Thyroid gland (tissue), 4 donors: ENCODE measurements around the gene PRKRA.

Experiments used
- POLR2A ChIP-seq, 2 donors: fragments of 450-650 bp; IDR thresholded peaks; one replicate each; pipeline ENCODE4 v1.6.1; 2017; ENCODE audit warnings: antibody characterized with exemption in 2 of 2, mild to moderate bottlenecking in 2 of 2, moderate library complexity in 1 of 2
- TF ChIP-seq, protein P1 (sequence below), 6 experiments: fragments of 200-600 bp in 3 of 6; fragments of 450-650 bp in 3 of 6; sonication (generic) in 3 of 6; IDR thresholded peaks; one replicate each; pipeline ENCODE4 v1.5.1; 2016 to 2019; ENCODE audit warnings: antibody characterized with exemption in 6 of 6, mild to moderate bottlenecking in 2 of 6, inconsistent platforms in 1 of 6, moderate library complexity in 1 of 6

DNA sequence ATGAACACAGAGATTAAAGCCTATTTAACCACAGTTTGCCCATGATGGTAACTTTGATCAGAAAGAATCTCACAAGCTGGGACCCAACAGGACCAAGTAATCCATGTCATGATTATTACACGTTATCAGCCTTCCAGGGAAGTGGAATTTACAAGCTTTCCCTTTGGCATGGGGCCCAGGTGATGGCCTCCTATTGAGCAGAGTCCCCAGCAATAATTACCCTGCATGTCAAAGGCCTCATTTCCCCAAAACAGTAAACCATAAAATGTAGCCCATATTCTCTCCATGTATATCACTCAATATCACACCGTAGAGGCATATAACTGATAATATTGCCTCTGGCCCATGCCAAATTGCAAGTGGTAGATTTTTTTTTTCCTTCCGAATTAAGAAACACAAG, 38.9 kb downstream of the PRKRA start:
- TF ChIP-seq, protein P1, sequence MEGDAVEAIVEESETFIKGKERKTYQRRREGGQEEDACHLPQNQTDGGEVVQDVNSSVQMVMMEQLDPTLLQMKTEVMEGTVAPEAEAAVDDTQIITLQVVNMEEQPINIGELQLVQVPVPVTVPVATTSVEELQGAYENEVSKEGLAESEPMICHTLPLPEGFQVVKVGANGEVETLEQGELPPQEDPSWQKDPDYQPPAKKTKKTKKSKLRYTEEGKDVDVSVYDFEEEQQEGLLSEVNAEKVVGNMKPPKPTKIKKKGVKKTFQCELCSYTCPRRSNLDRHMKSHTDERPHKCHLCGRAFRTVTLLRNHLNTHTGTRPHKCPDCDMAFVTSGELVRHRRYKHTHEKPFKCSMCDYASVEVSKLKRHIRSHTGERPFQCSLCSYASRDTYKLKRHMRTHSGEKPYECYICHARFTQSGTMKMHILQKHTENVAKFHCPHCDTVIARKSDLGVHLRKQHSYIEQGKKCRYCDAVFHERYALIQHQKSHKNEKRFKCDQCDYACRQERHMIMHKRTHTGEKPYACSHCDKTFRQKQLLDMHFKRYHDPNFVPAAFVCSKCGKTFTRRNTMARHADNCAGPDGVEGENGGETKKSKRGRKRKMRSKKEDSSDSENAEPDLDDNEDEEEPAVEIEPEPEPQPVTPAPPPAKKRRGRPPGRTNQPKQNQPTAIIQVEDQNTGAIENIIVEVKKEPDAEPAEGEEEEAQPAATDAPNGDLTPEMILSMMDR (IDR thresholded peaks at IDR 0.05) = no peak
- TF ChIP-seq POLR2A (IDR thresholded peaks at IDR 0.05) = no peak
